Left renal cortex interstitium (tissue), 4 donors: ENCODE results near the gene CACNA1C. TPM values are rescaled to one million over a fixed set of nuclear protein-coding genes. Genes with fewer than 3 reads are reported as not detected.

ENCODE experiments used
- DNase-seq, 4 donors: peaks; one replicate each; pipeline ENCODE4 v3.0.0-alpha.2; 2013; ENCODE audit warnings: low read depth in 4 of 4, low spot score in 2 of 4, missing footprints in 1 of 4
- polyA plus RNA-seq, 4 donors: library from polyadenylated mRNA; unstranded; fragments of 120-200 nt; gene quantifications; one replicate each; pipeline ENCODE4 v1.2.1, GENCODE V29; 2013; ENCODE audit not compliant: insufficient read length in 4 of 4

Gene CACNA1C
- polyA plus RNA-seq, 4 donors: 6.4 to 13.1 (median 8.9) TPM

DNA sequence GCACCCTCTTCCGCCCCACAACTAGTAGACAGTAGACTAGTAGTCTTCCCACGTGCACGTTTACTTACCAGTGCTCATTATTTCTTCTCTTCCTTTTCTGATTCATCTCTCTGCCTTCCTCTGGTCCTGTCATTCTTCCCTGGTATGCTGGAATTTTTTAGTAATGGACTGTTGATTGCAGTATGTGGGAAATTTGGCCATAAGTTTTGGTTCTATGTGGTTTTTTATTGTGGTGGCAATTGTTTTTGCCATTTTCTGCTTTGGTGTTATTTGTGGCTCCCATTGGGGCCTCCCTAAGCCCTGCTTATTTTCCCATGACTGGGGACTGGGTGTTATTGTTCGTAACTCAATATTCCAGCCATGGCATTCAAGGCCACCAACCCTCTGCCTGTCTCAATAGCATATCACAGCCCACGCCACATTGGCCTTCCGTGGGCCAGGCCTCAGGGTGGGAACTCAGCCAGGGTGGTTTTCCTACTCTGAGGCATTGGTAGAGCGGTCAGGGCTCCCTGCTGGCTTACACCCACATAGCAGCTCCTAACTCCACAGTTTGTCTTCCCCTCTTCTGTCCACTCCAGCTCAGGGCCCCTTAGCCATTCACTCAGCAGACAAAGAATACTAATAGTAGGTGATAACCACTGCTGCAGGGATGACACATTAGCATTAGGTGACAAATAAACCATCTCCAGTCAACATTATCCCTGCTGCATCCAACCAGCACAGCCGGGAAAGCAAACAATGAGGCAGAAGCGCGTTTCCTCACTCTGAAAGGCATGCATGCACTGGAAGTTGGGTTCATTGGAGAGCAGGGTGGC lies 321.5 kb downstream of the CACNA1C start:
- no peak for DNase-seq

DNA sequence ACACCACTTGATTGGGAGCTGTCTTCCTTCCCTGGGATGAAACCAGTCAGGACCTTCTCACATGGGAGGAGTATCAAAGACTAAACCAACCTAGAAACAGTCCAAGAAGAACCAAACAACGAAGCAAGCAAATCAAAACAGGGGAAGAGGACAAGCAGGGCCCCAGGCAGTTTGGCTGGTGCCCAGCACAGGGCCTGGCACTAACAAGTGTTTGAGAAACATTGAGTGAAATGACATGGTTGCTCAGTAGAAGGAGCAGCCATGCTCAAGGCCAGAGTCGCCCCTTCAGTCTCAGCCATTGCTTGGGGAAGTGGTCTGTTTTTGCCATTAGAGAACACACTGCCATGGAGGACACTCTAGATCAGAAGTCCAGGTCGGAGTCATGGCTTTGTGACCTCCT lies 323.1 kb downstream of the CACNA1C start:
- DNase-seq: no peak

DNA sequence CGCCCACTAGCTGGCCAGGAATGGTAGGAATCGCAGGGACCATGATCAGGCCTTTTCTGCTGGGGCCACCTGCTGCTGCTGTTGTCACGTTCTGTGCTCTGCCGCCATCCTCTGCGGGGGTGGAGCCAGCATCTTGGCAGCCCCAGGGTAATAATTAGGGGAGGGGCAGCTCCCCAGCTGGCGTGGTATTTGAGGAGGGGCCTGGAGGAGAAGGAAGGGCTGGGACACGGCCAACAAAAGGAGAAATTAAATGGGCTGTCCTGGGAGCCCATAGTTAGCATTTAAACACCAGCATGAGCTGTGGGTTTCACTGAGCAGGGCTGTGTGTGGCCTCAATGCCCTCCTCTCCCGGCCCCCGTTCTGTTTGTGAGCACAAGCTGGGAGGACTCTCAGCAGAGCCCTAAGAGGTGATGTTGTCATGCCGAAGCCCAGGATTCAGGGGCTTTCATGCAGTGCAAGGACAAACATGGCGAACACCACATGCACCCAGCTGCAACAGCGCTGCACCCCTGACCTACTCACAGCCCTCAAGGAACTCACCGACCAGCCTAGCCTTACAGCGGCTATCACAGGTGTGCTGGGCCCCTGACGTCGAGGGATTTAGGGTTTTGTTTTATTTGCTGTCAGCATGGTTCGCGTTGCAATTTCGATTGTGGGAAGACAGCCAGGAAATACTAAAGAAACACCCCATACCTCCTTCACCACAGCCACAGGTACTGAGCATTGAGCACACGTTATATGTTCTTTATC lies 324.3 kb downstream of the CACNA1C start:
- DNase-seq: no peak

DNA sequence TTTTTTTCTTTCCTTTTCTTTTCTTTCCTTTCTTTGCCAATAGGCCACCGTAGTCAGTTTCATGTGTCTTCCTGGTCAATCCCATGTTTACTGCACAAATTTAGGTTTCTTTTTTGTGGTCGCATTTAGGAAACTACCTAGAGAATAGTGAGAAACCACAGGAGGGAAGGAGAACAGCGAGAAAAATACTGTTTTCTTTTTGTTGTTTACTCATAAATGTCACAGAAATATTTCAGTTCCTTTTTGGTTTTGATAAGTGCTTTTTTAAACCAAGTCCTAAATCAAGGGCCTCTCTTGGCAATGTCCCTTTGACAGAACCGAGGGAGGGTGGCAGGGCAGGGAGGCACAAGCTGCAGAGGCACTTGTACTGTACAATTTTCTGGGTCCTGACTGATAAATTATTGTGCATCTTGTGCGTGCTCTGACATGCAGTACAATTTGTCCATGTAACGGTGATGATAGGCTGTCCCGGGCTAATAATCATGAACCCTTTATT lies 326.1 kb downstream of the CACNA1C start:
- no peak for DNase-seq

DNA sequence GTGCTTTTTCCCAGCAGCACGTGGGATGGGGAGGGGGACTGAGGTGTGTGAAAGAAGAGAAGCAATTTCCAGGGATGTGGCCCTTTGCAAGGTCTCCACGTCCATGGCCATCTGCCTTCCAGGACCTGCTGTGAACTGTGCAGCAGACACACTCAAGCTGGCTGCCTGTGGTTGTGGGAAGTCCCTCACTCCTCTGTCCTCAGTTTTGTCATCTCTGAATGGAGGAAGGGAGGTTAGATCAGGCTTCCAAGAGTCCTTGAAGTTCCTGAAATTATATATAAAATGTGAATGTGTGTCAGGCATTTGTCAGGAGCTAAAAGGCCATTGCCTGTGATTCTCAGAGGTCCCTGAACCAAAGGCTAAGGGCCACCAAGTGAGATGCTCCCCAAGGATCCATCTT lies 328.2 kb downstream of the CACNA1C start:
- no peak for DNase-seq

DNA sequence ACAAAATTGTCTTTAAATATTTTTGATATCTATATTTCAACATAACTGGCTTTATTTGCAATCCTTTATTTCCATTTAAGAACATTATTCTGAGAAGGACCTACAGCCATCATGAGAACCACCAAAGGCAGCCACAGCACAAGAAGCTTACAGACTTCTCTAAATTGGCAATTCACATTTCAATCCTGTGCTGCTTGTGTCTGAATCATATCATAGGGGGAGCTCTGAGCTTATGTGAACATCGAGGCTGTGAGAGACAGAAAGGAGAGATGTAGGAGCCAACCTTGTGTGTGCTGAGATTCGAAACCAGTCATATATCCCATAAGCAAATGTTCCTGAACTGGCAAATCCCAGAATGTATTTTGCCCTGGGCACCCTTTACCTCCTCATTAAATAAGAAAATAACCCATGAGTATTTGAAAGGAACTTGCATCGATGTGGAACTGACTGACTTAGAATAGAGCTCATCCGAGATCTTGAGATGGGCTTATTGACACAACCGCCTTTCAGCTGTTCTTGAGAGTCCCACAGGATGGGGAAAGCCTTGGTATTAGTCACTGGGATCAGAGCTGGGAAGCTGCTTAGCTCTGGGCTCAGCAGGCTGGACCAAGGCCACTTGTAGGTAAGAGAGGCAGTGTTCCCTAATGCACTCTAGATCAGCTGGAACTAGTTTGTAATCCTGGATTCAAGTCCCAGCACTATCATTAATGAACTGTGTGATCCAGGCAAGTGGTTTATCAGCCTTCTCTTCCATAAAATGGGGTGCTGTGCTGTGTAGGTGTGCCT lies 329.8 kb downstream of the CACNA1C start:
- no peak for DNase-seq

DNA sequence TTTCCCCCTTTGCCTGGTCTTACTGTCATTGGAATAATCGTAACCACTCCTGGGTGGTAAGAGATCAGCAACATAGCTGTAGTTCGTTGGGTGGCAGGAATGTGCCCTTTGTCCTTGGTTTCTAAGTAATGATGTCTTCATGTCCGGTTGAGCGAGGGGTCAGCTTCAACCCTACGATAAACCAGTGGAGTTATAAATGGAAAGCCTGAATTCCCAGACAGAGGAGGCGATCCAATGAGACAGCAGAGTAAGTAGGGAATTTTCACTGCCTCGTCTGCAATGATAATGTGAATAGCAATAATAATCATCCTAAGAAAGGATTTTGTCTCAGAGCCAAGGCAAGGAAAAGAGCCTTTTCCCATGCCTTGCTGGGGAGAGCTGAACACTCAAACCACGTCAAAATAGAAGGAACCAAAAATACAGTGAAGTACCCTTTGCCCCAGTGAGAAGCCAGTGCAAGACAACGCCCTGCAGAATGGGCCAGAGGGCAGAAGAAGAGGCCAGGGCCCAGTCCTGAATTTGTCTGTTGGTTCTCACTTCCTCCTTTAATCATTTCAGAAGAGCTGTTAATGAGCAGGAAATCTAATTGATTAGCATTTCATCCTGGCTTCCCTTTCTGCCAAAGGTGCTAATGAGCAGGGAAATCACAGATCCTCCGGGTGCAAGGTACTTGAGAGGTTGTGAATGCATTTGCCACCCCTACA lies 330.7 kb downstream of the CACNA1C start:
- no peak for DNase-seq

DNA sequence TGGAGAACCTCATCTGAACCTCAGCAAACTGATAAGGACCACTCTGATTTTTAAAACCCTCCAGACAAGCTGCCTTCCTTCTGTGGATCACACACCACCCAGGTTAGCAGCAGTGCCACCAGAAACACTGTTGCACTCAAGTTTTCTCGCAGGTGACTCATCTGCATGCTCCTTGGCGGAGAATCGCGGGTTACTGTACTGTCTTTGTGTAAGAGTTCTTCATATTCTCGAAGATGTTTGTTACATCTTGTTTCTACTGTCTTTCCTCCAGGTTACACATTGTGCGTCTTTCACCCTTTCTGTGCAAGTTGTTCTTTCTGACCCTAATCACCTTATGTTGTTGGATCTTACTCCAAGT lies 331.2 kb downstream of the CACNA1C start:
- DNase-seq: no peak

DNA sequence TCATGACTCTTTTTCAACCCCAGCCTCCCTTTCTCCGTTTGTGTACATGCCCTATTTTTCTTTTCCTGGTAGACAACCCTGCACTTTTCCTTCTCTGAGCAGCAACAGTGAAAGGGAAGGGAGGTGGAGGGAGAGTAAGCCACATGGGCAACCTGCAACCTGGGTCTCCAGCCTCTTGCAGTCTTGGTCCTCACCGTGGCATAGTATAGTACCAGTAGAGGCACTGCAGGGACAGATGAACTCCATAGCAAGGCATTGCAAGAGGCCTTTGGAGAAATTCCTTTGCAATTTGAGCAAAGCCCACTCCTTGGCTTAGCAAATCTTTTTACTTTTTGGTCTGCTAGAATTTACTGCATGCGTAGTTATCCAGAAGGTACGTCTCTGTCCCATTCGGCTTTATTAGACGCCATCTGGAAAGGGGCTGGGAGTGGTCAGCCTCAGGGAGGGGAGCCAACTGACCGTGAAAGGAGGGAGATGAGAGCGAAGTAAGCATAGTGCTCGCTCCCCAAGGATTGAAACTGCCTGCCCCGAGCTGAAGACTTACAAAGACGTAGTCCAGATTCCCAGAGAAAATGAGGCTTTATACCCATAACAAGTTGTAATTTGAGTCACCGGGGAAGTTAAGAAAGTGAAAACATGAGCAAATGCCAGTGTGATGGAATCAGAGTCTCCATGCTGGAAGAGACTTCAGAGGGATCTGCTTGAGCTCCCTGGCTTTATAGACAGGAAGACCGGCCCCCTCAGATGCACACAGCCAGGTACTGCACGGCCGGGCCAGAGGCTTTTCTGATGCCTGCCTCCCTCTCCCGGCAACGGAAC lies 332.0 kb downstream of the CACNA1C start:
- no peak for DNase-seq

DNA sequence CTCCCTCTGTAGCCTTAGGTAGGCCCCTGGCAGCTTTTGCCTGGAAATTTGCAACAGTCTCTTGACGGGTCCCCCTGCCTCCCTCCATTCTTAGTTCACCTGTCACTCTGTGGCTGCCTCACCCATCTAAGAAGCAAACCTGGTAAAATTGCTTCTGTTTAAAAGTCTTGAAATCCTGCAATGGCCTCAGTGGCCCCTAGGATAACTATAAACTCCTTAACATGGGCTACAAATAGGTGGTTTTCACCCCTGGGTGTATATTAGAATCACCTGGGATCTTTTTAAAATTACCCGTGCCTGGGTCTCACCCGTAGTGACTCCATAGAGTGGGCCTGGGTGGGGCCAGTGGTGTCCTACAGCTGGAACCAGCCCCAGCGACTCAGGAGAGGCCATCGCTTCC lies 332.7 kb downstream of the CACNA1C start:
- DNase-seq: no peak

DNA sequence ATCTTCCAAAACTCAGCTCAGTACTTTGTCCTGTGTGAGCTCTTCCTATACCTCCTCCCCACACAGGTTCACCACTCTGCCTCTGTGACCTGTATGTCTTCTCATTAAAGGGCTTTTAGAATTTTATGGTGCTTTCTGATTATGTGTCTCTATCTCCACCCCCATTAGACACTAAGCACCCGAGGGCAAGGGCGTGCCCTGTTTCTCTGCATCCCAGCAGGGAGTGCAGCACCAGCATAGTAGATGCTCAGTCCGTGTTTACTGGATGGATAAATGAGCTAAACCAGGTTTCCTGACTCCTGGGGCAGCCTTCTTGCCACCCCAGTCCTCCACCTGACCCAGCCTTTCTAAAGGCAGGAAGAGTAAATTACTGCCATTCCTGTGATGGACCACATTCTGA lies 333.8 kb downstream of the CACNA1C start:
- DNase-seq: no peak

DNA sequence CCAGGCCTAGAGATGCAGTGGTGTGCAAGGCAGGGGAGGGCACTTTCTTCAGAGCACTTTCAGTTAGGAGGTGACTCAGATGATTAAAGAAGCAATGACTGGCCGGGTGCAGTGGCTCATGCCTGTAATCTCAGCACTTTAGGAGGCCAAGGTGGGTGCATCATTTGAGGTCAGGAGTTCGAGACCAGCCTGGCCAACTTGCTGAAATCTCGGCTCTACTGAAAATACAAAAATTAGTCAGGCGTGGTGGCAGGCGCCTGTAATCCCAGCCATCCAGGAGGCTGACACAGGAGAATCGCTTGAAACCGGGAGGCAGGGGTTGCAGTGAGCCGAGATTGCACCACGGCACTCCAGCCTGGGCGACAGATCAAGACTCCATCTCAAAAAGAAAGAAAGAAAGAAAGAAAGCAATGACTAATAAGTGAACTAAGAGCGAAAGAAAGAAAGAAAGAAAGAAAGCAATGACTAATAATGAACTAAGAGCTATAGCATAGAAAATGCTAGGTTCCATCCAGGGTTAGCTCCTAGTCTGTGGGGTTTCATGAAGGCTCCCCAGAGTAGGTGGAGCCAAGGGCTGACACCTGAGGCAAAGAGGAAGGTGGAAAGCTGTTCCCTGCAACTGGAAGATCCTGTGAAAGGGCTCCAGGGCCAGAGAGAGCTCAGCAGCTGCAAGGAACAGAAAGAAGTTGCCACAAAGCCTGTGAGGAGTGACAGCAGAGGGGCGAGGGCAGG lies 334.5 kb downstream of the CACNA1C start:
- no peak for DNase-seq

DNA sequence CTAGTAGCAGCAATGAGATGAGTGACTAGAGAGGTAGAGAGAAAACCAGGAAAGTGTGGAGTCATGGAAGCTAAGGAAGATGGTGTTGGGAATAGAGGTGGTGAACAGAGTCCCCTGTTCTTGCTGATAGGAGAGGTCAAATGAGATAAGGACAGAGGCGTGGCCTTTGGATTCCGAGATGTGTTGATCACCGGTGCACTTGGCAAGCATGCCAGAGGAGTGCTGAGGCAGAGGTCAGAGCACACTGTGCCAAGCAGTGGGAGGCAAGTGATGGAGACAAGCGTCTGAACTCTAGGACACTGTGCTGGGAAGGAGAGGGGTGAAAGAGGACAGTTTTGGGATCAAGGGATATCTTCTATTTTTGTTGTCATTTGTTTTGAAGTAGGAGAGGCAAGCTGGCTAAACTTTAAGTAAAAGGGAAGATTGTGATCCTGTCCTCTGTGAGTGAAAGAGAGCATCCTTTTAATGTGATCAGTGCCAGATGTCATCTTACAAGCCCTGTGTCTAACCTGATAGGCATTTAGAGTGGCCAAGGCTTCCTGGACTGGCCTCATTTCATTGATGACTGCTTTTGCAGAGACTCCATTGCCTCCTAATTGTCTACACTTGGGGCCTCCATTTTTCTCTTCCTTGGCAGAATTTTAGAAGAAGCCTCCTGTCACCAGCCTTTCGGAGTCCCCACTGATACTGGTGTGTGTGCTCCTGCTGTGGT lies 336.4 kb downstream of the CACNA1C start:
- no peak for DNase-seq

DNA sequence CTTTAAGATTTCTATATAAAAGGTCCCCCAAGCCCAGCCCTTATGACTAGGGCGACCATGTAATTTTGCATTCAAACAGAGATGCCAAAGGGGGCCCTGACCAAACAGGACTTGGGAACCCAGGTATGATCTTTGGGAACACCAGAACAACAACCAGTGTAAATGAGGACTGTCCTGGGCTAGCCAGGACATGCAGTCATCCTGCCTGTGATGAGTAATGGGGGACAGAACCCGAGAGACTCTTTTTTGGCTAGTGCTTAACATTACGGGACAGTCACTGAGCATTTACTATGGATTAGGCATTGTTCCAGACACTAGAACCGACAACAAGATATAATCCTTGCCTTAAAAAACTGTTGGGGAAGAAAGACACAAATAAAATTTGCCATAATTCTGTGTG lies 337.3 kb downstream of the CACNA1C start:
- no peak for DNase-seq

DNA sequence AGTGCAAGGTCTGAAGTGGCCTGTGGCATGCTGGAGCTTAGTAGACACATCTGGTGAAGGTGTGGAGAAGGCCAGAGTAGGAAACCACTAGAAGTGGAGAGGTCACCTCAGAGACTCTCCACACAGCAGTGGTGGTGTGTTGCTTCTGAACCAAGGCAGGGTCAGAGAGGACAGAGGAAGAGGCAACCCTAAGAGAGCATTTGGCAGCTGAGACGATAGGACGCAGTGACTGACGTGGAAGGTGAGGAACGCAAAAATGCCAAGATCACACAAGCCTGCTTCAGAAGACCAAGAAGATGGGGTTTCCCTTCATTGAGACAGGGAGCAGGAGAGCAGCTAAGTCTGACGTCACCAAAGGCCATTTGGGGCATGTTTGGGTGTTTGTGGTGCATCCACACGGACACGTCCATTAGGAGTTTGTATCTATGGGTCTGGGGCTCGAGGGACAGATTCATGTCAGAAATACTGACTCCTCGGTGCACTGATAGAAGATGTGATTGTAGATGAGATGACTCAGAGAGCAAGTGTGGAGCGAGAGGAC lies 338.1 kb downstream of the CACNA1C start:
- DNase-seq: no peak

DNA sequence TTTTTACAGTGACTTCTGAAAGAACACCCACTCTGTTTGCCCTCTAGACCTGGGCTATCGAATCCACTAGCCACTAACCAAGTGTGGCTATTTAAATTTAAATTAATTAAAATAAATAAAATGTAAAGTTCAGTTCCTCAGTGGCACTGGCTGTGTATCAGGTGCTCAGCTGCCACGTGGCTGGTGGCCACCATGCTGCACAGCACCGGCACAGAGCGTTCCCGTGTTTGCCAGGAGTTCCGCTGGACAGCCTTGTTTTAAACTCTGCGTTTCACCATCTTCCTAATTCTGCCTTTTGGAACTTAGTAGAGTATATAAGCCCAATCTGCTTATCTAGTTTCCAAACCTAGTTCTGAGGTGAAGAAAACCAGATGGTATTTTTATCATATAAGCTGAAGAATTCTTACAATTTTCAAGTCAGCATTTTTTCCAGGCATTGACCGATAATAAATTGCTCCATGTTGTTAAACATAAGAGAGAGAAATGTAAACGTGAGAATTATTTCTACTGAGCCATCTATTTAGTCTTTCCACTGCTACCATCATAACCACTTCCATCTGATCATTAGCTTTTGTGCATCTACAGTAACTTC lies 339.0 kb downstream of the CACNA1C start:
- DNase-seq: no peak

DNA sequence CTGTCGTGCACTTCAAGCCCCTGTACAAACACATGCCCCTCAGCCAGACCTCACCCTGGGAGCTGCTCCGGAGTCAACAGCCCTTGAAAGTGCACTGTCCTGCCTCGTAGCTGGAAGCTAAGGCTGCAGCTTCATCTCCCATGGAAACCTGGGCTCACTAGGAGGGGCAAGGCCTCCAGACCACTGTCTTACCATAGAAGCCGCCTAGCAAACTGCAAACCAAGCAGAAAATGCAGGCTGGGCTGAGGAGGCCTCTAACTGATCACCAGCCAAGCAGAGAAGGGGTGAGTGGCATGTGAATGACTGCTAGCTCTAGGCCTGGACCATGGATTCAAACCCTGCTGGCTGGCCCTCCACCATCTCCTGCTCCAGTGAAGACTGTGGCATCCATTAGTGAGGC lies 340.2 kb downstream of the CACNA1C start:
- no peak for DNase-seq

DNA sequence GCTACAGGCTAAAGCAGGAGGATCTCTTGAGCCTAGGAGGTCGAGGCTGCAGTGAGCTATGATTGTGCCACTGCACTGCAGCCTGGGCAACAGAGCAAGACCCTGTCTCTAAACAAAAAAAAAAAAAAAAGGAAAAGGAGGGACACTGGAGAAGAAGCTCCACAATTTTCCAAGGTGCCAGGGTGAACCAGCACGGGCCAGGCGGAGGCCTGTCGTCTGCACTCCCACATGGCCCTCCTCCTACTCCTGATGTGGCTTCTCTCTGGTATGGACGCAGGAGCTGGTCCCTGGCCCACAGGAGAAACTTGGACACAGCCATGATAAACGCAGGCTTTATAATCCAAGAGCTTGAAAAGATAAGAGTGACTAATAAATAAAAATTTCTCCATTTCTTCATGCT lies 341.2 kb downstream of the CACNA1C start:
- no peak for DNase-seq
